Caco-2 (cell line): ENCODE results near the gene MYL7. TPM values are rescaled to one million over a fixed set of nuclear protein-coding genes. Genes with fewer than 3 reads are reported as not detected.

Experiments
- BruUV-seq: library from RNA; stranded (reverse); fragments of 400-500 nt; replicated peaks from 2 replicates; lab custom pipeline; 2021; lab: Mats Ljungman, UMichigan
- CTCF ChIA-PET: fragments of 300-600 bp; sonication (Branson Sonifier 250); formaldehyde crosslinking; loops from one replicate; lab custom pipeline; 2022; ENCODE audit warnings: antibody characterized with exemption; lab: Charles Lee
- POLR2A ChIA-PET: fragments of 300-600 bp; sonication (Branson Sonifier 250); formaldehyde crosslinking; loops from one replicate; lab custom pipeline; 2022; ENCODE audit warnings: antibody characterized with exemption; lab: Charles Lee
- DNase-seq, 2 experiments: peaks; one replicate each; pipeline versions ENCODE4 v3.0.0 to v3.0.0-alpha.2; 2020 to 2022
- H3K27me3 ChIP-seq: replicated peaks from 2 replicates; pipeline ENCODE4 v1.6.0; 2011; ENCODE audit warnings: low read length; ENCODE audit not compliant: control insufficient read depth, insufficient read depth
- H3K36me3 ChIP-seq: 2 replicates; pipeline ENCODE4 v1.5.1; 2011; ENCODE audit warnings: low read length; ENCODE audit not compliant: control insufficient read depth, insufficient read depth
- H3K4me1 ChIP-seq: fragments of 250-450 bp; sonication (Bioruptor Pico); 2 replicates; pipeline ENCODE4 v1.5.1; 2020; ENCODE audit warnings: mild to moderate bottlenecking
- H3K4me3 ChIP-seq: 2 replicates; pipeline ENCODE4 v1.5.1; 2011; ENCODE audit warnings: low read depth, mild to moderate bottlenecking, control low read depth, low read length
- H3K9me3 ChIP-seq: fragments of 250-450 bp; sonication (Bioruptor Pico); 2 replicates; pipeline ENCODE4 v1.5.1; 2020; ENCODE audit warnings: mild to moderate bottlenecking, moderate library complexity
- H3K27ac Mint-ChIP-seq: one replicate; pipeline ENCODE4 v1.8.0; 2022; ENCODE audit warnings: mixed read lengths; ENCODE audit not compliant: unreplicated experiment
- H3K27me3 Mint-ChIP-seq: one replicate; pipeline ENCODE4 v1.8.0; 2022; ENCODE audit warnings: mixed read lengths; ENCODE audit not compliant: insufficient read depth, unreplicated experiment
- H3K36me3 Mint-ChIP-seq: one replicate; pipeline ENCODE4 v1.8.0; 2022; ENCODE audit warnings: mild to moderate bottlenecking, mixed read lengths; ENCODE audit not compliant: insufficient read depth, unreplicated experiment
- H3K4me1 Mint-ChIP-seq: one replicate; pipeline ENCODE4 v1.8.0; 2022; ENCODE audit warnings: low read depth, mixed read lengths; ENCODE audit not compliant: unreplicated experiment
- H3K4me3 Mint-ChIP-seq: one replicate; pipeline ENCODE4 v1.8.0; 2022; ENCODE audit warnings: mild to moderate bottlenecking, moderate library complexity, mixed read lengths; ENCODE audit not compliant: unreplicated experiment
- H3K9me3 Mint-ChIP-seq: one replicate; pipeline ENCODE4 v1.8.0; 2022; ENCODE audit warnings: mixed read lengths; ENCODE audit not compliant: unreplicated experiment
- intact Hi-C: fragments of 100-400 bp; cut with micrococcal nuclease; formaldehyde crosslinking; loops from one replicate; pipeline ENCODE4 v1.10.0; 2022; ENCODE audit not compliant: unreplicated experiment
- total RNA-seq: library from RNA; stranded (reverse); gene quantifications from 2 replicates; pipeline ENCODE4 v1.2.3, GENCODE V29; 2022
- TF ChIP-seq, protein P1 (sequence below), 2 experiments: fragments of 200-600 bp in 1 of 2; IDR thresholded peaks; 1 replicate in 1 of 2; 2 replicates in 1 of 2; pipeline versions ENCODE4 v1.5.1 to v1.8.0; 2011 to 2022; ENCODE audit warnings: antibody characterized with exemption in 1 of 2, control low read depth in 1 of 2, inconsistent platforms in 1 of 2, low read depth in 1 of 2, low read length in 1 of 2, mild to moderate bottlenecking in 1 of 2, moderate library complexity in 1 of 2; ENCODE audit not compliant: insufficient read depth in 1 of 2, severe bottlenecking in 1 of 2, unreplicated experiment in 1 of 2

Gene MYL7
- total RNA-seq, 1 experiment from 2014 or later: 16.2 TPM

DNA sequence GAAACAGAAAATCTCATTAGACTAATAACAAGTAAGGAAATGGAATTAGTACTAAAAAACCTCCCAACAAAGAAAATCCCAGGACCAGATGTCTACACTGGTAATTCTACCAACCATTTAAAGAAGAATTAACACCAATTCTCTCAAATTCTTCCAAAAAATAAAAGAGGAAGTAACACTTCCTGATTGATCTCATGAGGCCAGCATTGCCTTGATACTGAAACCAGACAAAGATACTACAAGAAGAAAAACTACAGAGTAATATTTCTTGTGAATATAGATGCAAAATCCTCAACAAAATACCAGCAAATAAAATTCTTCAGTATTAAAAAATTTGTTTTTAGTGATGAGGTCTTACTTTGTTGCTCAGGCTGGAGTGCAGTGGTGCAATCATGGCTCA, 26.8 kb upstream of the MYL7 start:
- ChIA-PET POLR2A (no interaction called here), CTCF (no interaction called here)
- Histone ChIP-seq H3K36me3 (no peaks in the 10 kb centered on the region), H3K27me3 (no peaks in the 10 kb centered on the region), H3K9me3 (no peaks in the 10 kb centered on the region), H3K4me3 (no peak overlapping the region), H3K4me1 (no peaks in the 10 kb centered on the region)
- no peaks in the 10 kb centered on the region for H3K9me3 Mint-ChIP-seq
- intact Hi-C loops: no loop called here
- H3K4me3 Mint-ChIP-seq: no peak overlapping the region
- no TSS peak for BruUV-seq
- TF ChIP-seq, protein P1, sequence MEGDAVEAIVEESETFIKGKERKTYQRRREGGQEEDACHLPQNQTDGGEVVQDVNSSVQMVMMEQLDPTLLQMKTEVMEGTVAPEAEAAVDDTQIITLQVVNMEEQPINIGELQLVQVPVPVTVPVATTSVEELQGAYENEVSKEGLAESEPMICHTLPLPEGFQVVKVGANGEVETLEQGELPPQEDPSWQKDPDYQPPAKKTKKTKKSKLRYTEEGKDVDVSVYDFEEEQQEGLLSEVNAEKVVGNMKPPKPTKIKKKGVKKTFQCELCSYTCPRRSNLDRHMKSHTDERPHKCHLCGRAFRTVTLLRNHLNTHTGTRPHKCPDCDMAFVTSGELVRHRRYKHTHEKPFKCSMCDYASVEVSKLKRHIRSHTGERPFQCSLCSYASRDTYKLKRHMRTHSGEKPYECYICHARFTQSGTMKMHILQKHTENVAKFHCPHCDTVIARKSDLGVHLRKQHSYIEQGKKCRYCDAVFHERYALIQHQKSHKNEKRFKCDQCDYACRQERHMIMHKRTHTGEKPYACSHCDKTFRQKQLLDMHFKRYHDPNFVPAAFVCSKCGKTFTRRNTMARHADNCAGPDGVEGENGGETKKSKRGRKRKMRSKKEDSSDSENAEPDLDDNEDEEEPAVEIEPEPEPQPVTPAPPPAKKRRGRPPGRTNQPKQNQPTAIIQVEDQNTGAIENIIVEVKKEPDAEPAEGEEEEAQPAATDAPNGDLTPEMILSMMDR (IDR thresholded peaks at IDR 0.05; ENCODE audit: insufficient read depth in 1 of 2, low read depth in 1 of 2, low read length in 1 of 2, severe bottlenecking in 1 of 2, unreplicated experiment in 1 of 2): no peak
- H3K27ac Mint-ChIP-seq: no peak overlapping the region
- peaks cover under 1% of the 10 kb centered on the region for H3K4me1 Mint-ChIP-seq
- peaks cover 14% of the 10 kb centered on the region for H3K27me3 Mint-ChIP-seq
- no peak for DNase-seq
- H3K36me3 Mint-ChIP-seq: no peaks in the 10 kb centered on the region

DNA sequence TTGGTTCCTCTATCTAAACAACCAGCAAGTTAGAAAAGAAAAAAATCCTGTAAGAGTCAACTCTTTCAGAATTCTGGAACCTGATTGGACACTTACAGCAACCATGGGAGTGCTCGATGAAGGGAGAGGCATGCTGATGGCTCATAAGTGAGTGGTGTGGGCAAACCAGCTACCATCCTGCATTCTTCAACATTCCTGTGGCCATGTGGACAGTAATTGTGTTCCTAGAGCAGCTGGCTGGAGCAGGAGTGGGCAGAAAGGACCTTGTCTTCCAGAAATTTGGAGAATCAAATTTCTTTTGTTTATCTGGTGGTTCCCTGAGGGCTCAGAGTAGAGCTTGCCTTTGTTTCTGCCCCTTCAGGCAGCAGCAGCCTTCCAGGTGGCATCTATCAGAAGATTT, 22.5 kb upstream of the MYL7 start:
- no TSS peak for BruUV-seq
- H3K4me1 Mint-ChIP-seq: peaks cover 4% of the 10 kb centered on the region
- Histone ChIP-seq H3K36me3 (no peaks in the 10 kb centered on the region), H3K9me3 (no peaks in the 10 kb centered on the region), H3K27me3 (no peaks in the 10 kb centered on the region), H3K4me1 (no peaks in the 10 kb centered on the region), H3K4me3 (no peak overlapping the region)
- ChIA-PET CTCF (no interaction called here), POLR2A (no interaction called here)
- intact Hi-C loops: no loop called here
- H3K27ac Mint-ChIP-seq: no peak overlapping the region
- H3K9me3 Mint-ChIP-seq: no peaks in the 10 kb centered on the region
- H3K27me3 Mint-ChIP-seq: peaks cover 11% of the 10 kb centered on the region
- H3K4me3 Mint-ChIP-seq: no peak overlapping the region
- TF ChIP-seq, protein P1 (IDR thresholded peaks at IDR 0.05; ENCODE audit: insufficient read depth in 1 of 2, low read depth in 1 of 2, low read length in 1 of 2, severe bottlenecking in 1 of 2, unreplicated experiment in 1 of 2): no peak
- no peaks in the 10 kb centered on the region for H3K36me3 Mint-ChIP-seq
- DNase-seq: no peak

DNA sequence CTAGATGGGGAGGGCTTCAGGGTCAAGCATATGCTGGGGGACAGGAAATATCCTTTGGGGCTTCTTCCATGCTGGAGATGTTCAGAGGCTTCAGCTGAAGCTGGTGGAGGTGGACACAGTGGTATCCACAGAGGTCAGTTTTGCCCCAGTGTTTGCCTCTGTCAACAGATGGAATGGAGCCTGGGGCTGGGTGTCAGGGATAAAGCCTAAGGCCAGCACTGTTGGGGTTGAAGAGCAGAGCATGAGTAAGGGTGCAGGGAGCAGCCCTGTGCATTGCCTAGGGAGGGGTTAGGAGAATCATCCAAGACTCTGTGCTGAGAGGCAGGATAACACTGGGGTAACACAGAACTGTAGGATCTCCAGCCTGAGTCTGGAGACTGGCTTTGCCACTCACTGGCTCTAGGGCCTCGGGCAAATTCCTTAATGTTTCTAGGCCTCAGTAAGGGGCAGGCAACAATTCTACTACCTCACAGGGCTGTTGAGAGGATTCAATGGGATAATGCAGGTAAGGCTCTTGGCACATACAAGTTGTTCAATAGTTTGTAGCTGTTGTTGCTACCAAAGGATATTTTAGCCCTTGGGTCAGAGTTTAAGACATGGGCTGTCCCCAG, 21.8 kb upstream of the MYL7 start:
- TF ChIP-seq, protein P1 (IDR thresholded peaks at IDR 0.05; ENCODE audit: insufficient read depth in 1 of 2, low read depth in 1 of 2, low read length in 1 of 2, severe bottlenecking in 1 of 2, unreplicated experiment in 1 of 2): no peak
- Mint-ChIP-seq H3K36me3 (no peaks in the 10 kb centered on the region), H3K27me3 (peaks cover 11% of the 10 kb centered on the region), H3K27ac (no peak overlapping the region), H3K9me3 (no peaks in the 10 kb centered on the region), H3K4me1 (peaks cover 4% of the 10 kb centered on the region), H3K4me3 (no peak overlapping the region)
- no peaks in the 10 kb centered on the region for H3K9me3 ChIP-seq
- BruUV-seq: no TSS peak
- no peak overlapping the region for H3K4me3 ChIP-seq
- ChIA-PET POLR2A (no interaction called here), CTCF (no interaction called here)
- H3K4me1 ChIP-seq: no peaks in the 10 kb centered on the region
- H3K36me3 ChIP-seq: no peaks in the 10 kb centered on the region
- H3K27me3 ChIP-seq: no peaks in the 10 kb centered on the region
- DNase-seq: no peak
- intact Hi-C loops: no loop called here
